ENCODE results near the gene RALGDS.

GRCh38 chr9:133098104-133098754, 22.8 kb downstream of the RALGDS start:
- TF ChIP-seq ELF4 (IDR thresholded peaks at IDR 0.05), result no peak
- no peak for TF ChIP-seq SUZ12 (IDR thresholded peaks at IDR 0.05)
- no peak for TF ChIP-seq BHLHE40 (IDR thresholded peaks at IDR 0.05; ENCODE audit: borderline replicate concordance)
- no peak for TF ChIP-seq FOXA1 (IDR thresholded peaks at IDR 0.05)
- no peak for TF ChIP-seq FOXK2 (IDR thresholded peaks at IDR 0.05)

All from HEK293T (cell line).